Astrocyte (in vitro differentiated cells and primary cell): ENCODE measurements around the gene KRT13. TPM values are rescaled to one million over a fixed set of nuclear protein-coding genes. Genes with fewer than 3 reads are reported as not detected.
"Not testable (repeated sequence)": the region's sequence is repeated elsewhere in the genome, so short reads cannot be mapped to it uniquely, and the experiment has no call there.

Source experiments
- DNase-seq: peaks from one replicate; pipeline ENCODE4 v3.0.0-alpha.2; 2010; ENCODE audit warnings: low read depth
- FAIRE-seq: peaks from 2 replicates; lab custom pipeline; 2011; peaks lifted over from hg19 to GRCh38; lab: Jason Lieb, UNC
- H2AFZ ChIP-seq: 2 replicates; pipeline ENCODE4 v1.6.0; 2012; ENCODE audit warnings: low read depth, low read length, inconsistent platforms
- H3K27ac ChIP-seq: 2 replicates; pipeline ENCODE4 v1.5.1; 2011; ENCODE audit warnings: low read depth, low read length, inconsistent platforms
- H3K27me3 ChIP-seq: 2 replicates; pipeline ENCODE4 v1.6.0; 2011; ENCODE audit warnings: low read length, inconsistent platforms; ENCODE audit not compliant: insufficient read depth
- H3K36me3 ChIP-seq: 2 replicates; pipeline ENCODE4 v1.5.1; 2011; ENCODE audit warnings: low read length, inconsistent platforms; ENCODE audit not compliant: insufficient read depth
- H3K4me1 ChIP-seq: 2 replicates; pipeline ENCODE4 v1.5.1; 2011; ENCODE audit warnings: low read length, inconsistent platforms; ENCODE audit not compliant: insufficient read depth
- H3K4me2 ChIP-seq: 2 replicates; pipeline ENCODE4 v1.6.0; 2012; ENCODE audit warnings: low read length, inconsistent platforms
- H3K4me3 ChIP-seq: 2 replicates; pipeline ENCODE4 v1.5.1; 2011; ENCODE audit warnings: low read depth, mild to moderate bottlenecking, low read length, inconsistent platforms; ENCODE audit not compliant: insufficient read depth
- H3K79me2 ChIP-seq: 2 replicates; pipeline ENCODE4 v1.6.0; 2012; ENCODE audit warnings: mild to moderate bottlenecking, low read length, inconsistent platforms; ENCODE audit not compliant: insufficient read depth
- H3K9ac ChIP-seq: 2 replicates; pipeline ENCODE4 v1.6.0; 2012; ENCODE audit warnings: mild to moderate bottlenecking, low read length, inconsistent platforms
- H3K9me3 ChIP-seq: 2 replicates; pipeline ENCODE4 v1.5.1; 2012; ENCODE audit warnings: low read depth, mild to moderate bottlenecking, low read length, inconsistent platforms; ENCODE audit not compliant: insufficient read depth
- H4K20me1 ChIP-seq: 2 replicates; pipeline ENCODE4 v1.6.0; 2012; ENCODE audit warnings: low read length, inconsistent platforms; ENCODE audit not compliant: insufficient read depth
- H3K27ac Mint-ChIP-seq: one replicate; pipeline ENCODE4 v1.8.0; 2021; ENCODE audit warnings: mild to moderate bottlenecking, mixed read lengths; ENCODE audit not compliant: unreplicated experiment
- H3K27me3 Mint-ChIP-seq: one replicate; pipeline ENCODE4 v1.8.0; 2021; ENCODE audit warnings: low read depth, mixed read lengths; ENCODE audit not compliant: unreplicated experiment
- H3K36me3 Mint-ChIP-seq: one replicate; pipeline ENCODE4 v1.8.0; 2021; ENCODE audit warnings: low read depth, mixed read lengths; ENCODE audit not compliant: unreplicated experiment
- H3K4me1 Mint-ChIP-seq: one replicate; pipeline ENCODE4 v1.8.0; 2021; ENCODE audit warnings: low read depth, mixed read lengths; ENCODE audit not compliant: unreplicated experiment
- H3K4me3 Mint-ChIP-seq: one replicate; pipeline ENCODE4 v1.8.0; 2021; ENCODE audit warnings: mild to moderate bottlenecking, moderate library complexity, mixed read lengths; ENCODE audit not compliant: unreplicated experiment
- H3K9me3 Mint-ChIP-seq: one replicate; pipeline ENCODE4 v1.8.0; 2021; ENCODE audit warnings: mild to moderate bottlenecking, mixed read lengths; ENCODE audit not compliant: unreplicated experiment
- CTCF ChIP-seq: IDR thresholded peaks from 2 replicates; pipeline ENCODE4 v1.5.1; 2011; ENCODE audit warnings: low read depth, mild to moderate bottlenecking, inconsistent platforms, low read length, moderate library complexity; ENCODE audit not compliant: insufficient read depth
- EZH2 ChIP-seq: IDR thresholded peaks from 2 replicates; pipeline ENCODE4 v1.6.1; 2012; ENCODE audit warnings: mild to moderate bottlenecking, low read length, inconsistent platforms; ENCODE audit not compliant: insufficient read depth
- total RNA-seq: library from RNA; stranded (reverse); gene quantifications from 2 replicates; pipeline ENCODE4 v1.2.1, GENCODE V29; 2021

Gene KRT13
- total RNA-seq, 1 donor from 2014 or later, result not detected

DNA sequence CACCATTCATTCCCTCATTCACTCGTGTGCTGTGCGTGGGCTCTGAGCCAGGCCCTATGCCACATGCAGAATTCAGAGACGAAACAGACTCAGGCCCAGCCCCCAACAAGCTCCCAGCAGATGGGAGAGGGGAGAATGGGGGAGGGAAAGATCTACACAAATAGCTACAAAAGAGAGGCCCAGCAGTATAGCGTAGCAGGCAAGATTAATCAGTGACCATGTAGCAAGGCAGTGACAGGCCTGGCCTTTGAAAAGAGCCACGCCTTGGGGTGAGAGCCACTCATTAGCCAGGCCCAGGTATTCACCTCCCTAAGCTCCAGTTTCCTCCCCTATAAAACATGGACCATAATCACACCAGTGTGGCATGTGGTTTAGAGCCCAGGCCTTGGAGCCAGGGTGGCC is 39.1 kb upstream of the KRT13 start:
- DNase-seq (no peak), FAIRE-seq (no peak)
- H3K4me1 Mint-ChIP-seq, result peaks cover 26% of the 10 kb centered on the region
- Histone ChIP-seq H4K20me1 (no peaks in the 10 kb centered on the region), H3K27me3 (no peaks in the 10 kb centered on the region), H2AFZ (no peak overlapping the region), H3K4me3 (no peak overlapping the region), H3K79me2 (no peaks in the 10 kb centered on the region), H3K9ac (no peak overlapping the region), H3K36me3 (no peaks in the 10 kb centered on the region), H3K27ac (no peak overlapping the region), H3K4me1 (peaks cover 27% of the 10 kb centered on the region), H3K4me2 (no peak overlapping the region), H3K9me3 (no peaks in the 10 kb centered on the region)
- H3K36me3 Mint-ChIP-seq, result no peaks in the 10 kb centered on the region
- H3K4me3 Mint-ChIP-seq, result no peak overlapping the region
- peak overlapping the region; percentile 27 for H3K27ac Mint-ChIP-seq
- H3K9me3 Mint-ChIP-seq, result no peaks in the 10 kb centered on the region
- no peaks in the 10 kb centered on the region for H3K27me3 Mint-ChIP-seq
- no peak for TF ChIP-seq EZH2

- peaks cover 27% of the 10 kb centered on the region for H3K4me1 Mint-ChIP-seq
These were observed 37.4 kb upstream of the KRT13 start for GRCh38 chr17:41542786-41543185.

GRCh38 chr17:41542357-41542756 is 36.9 kb upstream of the KRT13 start:
- H3K4me2 ChIP-seq, result no peak overlapping the region
- Mint-ChIP-seq H3K27ac (no peak overlapping the region), H3K27me3 (peaks cover under 1% of the 10 kb centered on the region), H3K9me3 (no peaks in the 10 kb centered on the region), H3K4me1 (peaks cover 24% of the 10 kb centered on the region), H3K4me3 (no peak overlapping the region), H3K36me3 (peaks cover 2% of the 10 kb centered on the region)
- H4K20me1 ChIP-seq, result no peaks in the 10 kb centered on the region
- DNase-seq, result no peak
- H3K4me1 ChIP-seq, result peaks cover 18% of the 10 kb centered on the region
- H3K79me2 ChIP-seq, result no peaks in the 10 kb centered on the region
- no peaks in the 10 kb centered on the region for H3K36me3 ChIP-seq
- H3K4me3 ChIP-seq, result no peak overlapping the region
- no peak overlapping the region for H2AFZ ChIP-seq
- H3K27me3 ChIP-seq, result no peaks in the 10 kb centered on the region
- TF ChIP-seq EZH2 (no peak), CTCF (no peak)
- no peak overlapping the region for H3K27ac ChIP-seq
- FAIRE-seq, result no peak
- H3K9me3 ChIP-seq, result no peaks in the 10 kb centered on the region
- H3K9ac ChIP-seq, result no peak overlapping the region

More at GRCh38 chr17:41542786-41543185, 37.4 kb upstream of the KRT13 start:
- not testable (repeated sequence) for FAIRE-seq, H3K9ac ChIP-seq, H3K79me2 ChIP-seq, DNase-seq, H3K27me3 Mint-ChIP-seq, H3K36me3 ChIP-seq, H3K9me3 Mint-ChIP-seq, H3K4me3 ChIP-seq, H4K20me1 ChIP-seq, H3K27me3 ChIP-seq, H2AFZ ChIP-seq, H3K27ac ChIP-seq, H3K4me2 ChIP-seq, H3K9me3 ChIP-seq, H3K4me3 Mint-ChIP-seq, H3K27ac Mint-ChIP-seq, H3K36me3 Mint-ChIP-seq
- peaks cover 22% of the 10 kb centered on the region for H3K4me1 ChIP-seq
